GM18519 (cell line): ENCODE measurements around the gene AOC3.
"Not testable (repeated sequence)": the region's sequence is repeated elsewhere in the genome, so short reads cannot be mapped to it uniquely, and the experiment has no call there.

ENCODE experiments used
- ATAC-seq: cut with Tn5 transposase; IDR thresholded peaks from one replicate; pipeline ENCODE4 v1.9.1; 2021; ENCODE audit warnings: mild to moderate bottlenecking, moderate library complexity; ENCODE audit not compliant: unreplicated experiment, low FRiP score

The AOC3 gene

DNA sequence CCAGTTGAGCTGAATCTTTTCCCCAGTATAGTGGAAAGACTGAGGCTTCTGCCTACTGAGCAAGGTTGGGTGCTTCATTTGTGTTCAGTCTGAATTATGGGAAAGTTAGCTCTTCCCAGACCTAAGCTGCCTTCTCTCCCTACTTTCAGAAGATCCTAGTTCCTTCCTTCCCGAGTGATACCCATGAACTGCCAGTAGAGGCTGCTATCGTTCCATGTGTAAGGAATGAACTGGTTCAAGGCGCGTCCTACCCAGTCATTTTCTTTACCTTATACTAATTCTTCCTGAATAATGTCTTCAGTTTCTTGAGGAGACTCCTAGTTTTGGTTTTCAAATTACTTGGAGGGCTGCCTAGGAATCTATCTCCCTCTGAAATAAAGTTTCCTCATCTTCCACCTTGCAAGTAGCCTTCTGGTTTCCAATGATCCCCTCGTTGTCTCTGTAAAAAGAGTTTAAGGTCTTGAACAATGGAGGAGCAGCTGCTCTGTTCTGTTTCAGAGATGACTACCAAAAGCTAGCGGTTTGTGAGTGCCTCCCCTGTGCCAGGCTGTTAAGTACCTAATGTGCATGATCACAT is 7.6 kb upstream of the AOC3 start:
- no peak for ATAC-seq

DNA sequence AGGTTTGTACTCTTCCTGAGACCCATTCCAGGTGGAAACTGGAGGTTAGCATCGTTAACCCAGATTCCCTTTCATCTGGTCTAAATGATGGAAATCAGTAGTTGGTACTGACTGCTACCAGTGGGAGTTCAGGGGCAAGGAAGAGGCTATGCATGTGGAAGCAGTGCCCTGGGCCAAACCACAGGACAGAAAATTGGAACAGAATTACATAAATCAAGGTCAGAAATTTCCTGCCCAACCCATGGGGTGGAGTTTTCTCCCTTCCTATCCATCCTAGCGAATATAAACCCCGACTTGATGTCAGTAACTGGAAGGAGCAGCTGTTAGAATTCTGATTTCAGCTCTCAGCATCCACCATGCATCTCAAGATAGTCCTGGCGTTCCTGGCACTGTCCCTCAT is 6.7 kb upstream of the AOC3 start, which contains the start of gene AOC2:
Gene AOC2 (plus strand): TSS at position 310 of the 400 bp plus-strand sequence. CDS start 47 bp downstream, at position 357.
- no peak for ATAC-seq

DNA sequence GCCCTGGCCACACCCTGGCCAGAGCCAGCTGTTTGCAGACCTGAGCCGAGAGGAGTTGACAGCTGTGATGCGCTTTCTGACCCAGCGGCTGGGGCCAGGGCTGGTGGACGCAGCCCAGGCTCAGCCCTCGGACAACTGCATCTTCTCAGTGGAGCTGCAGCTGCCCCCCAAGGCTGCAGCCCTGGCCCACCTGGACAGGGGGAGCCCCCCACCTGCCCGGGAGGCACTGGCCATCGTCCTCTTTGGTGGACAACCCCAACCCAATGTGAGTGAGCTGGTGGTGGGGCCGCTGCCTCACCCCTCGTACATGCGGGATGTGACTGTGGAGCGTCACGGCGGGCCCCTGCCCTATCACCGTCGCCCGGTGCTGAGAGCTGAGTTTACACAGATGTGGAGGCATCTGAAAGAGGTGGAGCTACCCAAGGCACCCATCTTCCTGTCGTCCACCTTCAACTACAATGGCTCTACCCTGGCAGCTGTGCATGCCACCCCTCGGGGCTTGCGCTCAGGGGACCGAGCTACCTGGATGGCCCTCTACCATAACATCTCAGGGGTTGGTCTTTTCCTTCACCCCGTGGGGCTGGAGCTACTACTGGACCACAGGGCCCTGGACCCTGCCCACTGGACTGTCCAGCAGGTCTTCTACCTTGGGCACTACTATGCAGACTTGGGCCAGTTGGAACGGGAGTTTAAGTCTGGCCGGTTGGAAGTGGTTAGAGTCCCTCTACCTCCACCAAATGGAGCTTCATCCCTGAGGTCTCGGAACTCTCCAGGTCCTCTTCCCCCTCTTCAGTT is 6.0 kb upstream of the AOC3 start:
- no peak for ATAC-seq

DNA sequence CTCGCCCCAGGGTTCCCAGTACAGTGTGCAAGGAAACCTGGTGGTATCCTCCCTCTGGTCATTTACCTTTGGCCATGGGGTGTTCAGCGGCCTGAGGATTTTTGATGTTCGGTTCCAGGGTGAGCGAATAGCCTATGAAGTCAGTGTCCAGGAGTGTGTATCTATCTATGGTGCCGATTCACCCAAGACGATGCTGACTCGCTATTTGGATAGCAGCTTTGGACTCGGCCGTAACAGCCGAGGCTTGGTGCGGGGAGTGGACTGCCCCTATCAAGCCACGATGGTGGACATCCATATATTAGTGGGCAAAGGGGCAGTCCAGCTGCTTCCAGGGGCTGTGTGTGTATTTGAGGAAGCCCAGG is 5.5 kb upstream of the AOC3 start:
- ATAC-seq: no peak

GRCh38 chr17:42845918-42846593 is 4.9 kb upstream of the AOC3 start:
- ATAC-seq: no peak

DNA sequence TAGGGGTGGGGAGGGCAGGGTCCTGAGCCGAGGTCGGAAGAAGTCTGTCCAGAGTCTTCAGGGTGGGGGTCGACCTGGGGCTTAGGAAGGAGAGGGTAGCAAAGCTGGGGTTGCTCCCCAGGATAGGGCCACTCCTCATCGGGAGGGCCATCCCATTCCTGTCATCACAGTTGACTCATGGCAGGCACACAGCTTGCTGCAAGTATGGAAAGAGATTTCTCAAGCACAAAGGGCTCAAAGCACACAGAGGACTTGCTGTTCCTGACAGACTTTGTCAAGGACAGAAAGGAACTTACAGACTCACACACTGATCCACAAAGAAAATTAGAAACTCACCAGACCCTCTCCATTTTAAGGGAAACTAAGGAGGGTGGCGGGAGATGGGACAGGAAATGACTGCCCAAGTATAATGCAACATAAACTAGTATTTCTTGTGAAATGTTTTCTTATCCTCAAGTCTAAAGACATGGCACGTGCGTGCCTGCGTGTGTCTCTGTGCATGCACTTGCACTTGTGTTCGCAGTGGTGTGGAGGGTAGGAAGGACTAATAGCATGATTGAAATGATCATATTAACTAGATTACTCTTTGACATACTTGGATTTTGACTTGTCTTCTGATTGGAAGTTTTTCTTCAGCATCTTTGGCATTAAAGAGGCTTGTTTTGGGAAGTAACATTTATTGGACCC is 4.3 kb upstream of the AOC3 start:
- no peak for ATAC-seq

- ATAC-seq: no peak
These were observed 2.9 kb upstream of the AOC3 start for GRCh38 chr17:42848093-42848492.

GRCh38 chr17:42849031-42849430 is 2.0 kb upstream of the AOC3 start:
- ATAC-seq: no peak

DNA sequence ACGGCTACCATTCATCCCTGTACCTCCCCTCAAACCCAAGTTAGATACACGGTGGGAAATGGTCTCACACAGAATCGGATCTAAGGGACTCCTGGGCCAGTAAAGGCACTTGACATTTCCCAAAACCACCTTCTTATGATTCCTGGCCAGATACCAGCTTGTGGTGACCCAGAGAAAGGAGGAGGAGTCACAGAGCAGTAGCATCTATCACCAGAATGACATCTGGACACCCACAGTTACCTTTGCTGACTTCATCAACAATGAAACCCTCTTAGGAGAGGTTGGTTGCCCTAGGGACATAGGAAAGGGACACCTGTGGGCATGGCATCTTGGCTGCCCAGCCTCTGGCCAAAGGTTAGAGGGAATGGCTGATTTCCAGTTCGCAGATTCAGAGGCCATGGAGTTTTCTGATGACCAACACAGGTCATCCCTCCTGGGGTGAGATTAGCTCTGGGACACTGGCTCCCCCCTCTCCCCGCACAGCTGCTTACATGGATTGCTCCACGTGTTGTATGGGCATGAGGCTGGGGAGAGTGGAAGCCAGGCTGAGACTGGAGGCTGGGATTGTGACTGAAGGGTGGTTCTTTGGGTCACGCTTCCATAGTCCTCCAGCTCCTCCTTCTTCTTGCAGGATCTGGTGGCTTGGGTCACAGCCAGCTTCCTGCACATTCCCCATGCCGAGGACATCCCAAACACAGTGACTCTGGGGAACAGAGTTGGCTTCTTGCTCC is 1.4 kb upstream of the AOC3 start:
- ATAC-seq: no peak

DNA sequence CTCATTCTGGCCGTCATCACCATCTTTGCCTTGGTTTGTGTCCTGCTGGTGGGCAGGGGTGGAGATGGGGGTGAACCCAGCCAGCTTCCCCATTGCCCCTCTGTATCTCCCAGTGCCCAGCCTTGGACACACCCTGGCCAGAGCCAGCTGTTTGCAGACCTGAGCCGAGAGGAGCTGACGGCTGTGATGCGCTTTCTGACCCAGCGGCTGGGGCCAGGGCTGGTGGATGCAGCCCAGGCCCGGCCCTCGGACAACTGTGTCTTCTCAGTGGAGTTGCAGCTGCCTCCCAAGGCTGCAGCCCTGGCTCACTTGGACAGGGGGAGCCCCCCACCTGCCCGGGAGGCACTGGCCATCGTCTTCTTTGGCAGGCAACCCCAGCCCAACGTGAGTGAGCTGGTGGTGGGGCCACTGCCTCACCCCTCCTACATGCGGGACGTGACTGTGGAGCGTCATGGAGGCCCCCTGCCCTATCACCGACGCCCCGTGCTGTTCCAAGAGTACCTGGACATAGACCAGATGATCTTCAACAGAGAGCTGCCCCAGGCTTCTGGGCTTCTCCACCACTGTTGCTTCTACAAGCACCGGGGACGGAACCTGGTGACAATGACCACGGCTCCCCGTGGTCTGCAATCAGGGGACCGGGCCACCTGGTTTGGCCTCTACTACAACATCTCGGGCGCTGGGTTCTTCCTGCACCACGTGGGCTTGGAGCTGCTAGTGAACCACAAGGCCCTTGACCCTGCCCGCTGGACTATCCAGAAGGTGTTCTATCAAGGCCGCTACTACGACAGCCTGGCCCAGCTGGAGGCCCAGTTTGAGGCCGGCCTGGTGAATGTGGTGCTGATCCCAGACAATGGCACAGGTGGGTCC is 607 bp downstream of the AOC3 start:
- not testable (repeated sequence) for ATAC-seq

- ATAC-seq: no peak
These were observed 1.4 kb downstream of the AOC3 start for GRCh38 chr17:42852351-42852750.

DNA sequence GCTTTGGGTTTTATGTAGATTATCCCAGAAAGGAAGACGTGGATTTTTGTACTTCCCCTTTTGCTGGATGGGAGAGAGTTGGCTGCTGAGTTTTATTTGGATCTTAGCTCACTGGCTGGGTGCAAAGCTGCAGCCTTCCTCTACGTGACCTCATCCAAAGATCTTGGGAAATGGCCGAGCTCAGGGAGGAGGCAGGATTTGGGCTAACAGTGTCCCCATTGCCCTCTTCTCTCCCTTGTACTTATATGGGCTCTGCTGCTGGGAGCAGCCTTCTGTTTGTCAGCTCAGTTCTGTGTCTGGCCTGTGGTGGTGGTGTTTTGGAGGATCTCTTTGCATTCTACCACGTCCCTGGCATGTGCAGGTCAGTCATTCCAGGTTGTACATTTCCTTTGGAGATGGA is 2.0 kb downstream of the AOC3 start:
- no peak for ATAC-seq

DNA sequence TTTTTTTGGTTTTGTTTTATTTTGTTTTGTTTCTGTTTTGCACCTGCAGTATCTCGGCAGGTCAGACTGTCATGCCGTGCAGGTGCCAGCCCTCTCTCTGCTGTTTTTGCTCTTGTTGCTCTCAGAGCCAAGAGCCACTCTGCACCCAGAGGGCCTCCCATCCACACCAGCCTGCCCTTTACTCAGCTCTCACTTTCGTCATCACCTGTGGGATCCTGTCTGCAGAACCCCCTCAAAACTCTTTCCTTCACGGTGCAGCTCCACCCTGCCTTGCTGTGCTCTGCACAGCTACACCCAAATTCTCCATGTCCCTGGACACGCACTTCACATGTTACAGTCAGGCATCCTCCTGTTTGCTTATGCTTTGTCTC is 2.6 kb downstream of the AOC3 start:
- ATAC-seq: no peak

DNA sequence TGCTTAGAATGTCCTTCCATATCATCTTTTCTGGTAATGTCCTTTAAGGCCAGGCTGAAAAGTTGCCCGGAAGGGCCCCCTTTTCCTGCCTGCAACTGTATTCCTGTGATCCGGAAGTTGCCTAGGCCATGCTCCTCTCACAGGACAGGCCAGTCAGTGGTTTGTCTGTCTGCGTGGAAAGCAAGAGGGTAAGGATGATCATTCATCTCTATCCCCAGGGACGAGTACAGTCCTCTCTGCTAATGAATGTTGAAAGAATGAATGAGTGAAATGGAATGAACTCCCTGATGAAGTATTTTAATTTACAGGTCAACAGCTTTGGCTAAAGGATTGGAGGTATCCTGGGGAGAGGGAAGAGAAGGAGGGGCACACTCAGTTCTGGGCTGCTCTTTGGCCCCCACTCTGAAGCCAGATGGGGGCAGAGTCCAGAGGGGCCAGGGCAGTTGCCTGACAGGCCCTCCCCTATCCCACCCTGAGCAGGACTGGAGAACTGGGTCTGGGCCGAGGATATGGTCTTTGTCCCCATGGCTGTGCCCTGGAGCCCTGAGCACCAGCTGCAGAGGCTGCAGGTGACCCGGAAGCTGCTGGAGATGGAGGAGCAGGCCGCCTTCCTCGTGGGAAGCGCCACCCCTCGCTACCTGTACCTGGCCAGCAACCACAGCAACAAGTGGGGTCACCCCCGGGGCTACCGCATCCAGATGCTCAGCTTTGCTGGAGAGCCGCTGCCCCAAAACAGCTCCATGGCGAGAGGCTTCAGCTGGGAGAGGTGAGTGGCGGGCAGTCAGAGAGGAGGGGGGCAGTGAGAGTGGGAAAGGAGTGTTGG is 3.2 kb downstream of the AOC3 start:
- no peak for ATAC-seq

- ATAC-seq: no peak
These were observed 4.1 kb downstream of the AOC3 start for GRCh38 chr17:42855048-42855596.

DNA sequence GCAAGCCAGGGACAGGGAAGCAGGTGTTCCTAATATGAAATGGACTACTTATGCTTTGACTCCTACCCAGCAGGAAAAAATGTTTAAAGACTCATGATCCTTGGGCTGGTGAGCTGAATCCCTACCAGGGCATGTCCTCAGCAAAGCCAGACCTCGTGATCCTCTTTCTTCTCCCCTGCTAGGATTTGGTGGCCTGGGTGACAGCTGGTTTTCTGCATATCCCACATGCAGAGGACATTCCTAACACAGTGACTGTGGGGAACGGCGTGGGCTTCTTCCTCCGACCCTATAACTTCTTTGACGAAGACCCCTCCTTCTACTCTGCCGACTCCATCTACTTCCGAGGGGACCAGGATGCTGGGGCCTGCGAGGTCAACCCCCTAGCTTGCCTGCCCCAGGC is 5.1 kb downstream of the AOC3 start:
- ATAC-seq: not testable (repeated sequence)

DNA sequence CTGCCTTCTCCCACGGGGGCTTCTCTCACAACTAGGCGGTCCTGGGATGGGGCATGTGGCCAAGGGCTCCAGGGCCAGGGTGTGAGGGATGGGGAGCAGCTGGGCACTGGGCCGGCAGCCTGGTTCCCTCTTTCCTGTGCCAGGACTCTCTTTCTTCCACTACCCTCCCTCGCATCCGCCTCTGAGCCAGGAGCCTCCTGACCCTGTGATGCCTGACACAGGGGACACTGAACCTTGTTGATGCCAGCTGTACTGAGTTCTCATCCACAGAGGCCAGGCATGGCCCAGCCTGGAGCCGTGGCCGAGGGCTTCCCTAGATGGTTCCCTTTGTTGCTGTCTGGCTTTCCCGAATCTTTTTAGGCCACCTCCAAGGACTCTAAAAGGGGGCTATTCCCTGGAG is 5.5 kb downstream of the AOC3 start:
- not testable (repeated sequence) for ATAC-seq

GRCh38 chr17:42857389-42857788 is 6.4 kb downstream of the AOC3 start:
- no peak for ATAC-seq
